ENCODE measurements around the gene NAV3.

NAV3 gene

DNA sequence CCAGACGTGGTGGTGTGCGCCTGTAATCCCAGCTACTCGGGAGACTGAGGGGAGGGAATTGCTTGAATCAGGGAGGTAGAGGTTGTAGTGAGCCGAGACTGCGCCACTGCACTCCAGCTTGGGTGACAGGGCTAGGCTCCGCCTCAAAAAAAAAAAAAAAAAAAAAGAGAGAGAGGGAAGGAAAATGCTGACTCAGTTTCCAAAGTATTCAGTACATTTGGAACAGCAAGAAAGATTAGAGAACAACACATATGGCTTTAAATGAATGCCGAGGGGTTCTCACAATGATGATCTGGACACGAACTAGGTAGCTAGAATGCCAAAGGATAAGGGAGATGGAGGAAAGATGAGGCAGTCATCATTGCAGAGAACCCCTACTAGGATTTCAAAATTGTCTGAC, 97.4 kb downstream of the NAV3 start:
- no peak for DNase-seq

DNA sequence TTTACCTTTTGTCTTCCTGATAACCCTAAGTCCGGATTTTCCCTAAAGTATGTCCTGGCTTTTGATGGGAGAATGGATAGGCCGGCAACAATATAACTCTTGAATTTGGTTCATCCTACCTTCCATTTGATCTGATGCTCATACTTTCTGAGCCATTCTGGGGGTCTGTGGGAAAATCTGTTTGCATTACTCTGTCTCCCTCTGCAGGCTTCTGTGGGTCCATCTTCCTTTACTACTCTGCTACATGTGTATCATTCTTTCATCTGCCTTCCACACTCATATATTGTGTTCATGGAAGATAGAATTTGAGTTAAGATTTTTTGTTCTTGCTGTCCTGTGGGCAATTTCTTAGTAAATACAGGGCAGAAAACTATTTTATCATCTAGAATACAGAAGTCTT, 101.5 kb downstream of the NAV3 start:
- DNase-seq: no peak

DNA sequence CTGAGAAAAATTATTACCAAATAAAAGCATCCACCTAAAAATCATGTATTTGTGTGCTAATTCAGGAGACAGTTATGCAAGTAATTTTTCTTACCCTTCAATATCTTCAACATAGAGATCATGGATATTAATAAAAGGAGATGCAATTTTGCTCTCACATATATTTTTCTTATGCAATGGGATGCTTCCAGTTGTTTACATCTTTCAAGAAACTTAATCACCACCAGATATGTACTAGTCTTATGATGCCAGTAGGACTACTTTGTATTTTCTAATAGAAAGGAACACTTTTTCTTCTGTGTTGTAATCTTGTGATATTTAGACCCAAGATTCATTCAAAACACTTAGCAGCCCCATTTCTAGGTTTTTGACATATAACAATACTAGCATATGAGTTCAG, 107.6 kb downstream of the NAV3 start:
- DNase-seq: no peak

DNA sequence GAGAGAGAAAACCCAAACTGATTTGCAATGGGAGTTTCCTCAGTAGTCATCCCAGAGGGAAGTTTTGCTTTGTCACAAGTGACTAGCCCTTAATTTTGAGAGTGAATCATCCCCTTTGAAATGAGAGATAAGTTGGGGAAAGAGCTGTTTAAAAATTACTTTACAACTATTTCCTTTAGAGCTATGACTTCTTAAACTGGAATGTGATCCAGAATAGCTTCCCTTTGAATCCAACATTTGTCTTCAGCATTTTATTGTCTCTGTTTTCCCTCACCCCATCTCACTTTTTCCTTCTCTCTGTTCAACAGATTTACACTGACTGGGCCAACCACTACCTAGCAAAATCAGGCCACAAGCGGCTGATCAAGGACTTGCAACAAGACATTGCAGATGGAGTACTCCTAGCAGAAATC, 109.3 kb downstream of the NAV3 start:
- DNase-seq: no peak

DNA sequence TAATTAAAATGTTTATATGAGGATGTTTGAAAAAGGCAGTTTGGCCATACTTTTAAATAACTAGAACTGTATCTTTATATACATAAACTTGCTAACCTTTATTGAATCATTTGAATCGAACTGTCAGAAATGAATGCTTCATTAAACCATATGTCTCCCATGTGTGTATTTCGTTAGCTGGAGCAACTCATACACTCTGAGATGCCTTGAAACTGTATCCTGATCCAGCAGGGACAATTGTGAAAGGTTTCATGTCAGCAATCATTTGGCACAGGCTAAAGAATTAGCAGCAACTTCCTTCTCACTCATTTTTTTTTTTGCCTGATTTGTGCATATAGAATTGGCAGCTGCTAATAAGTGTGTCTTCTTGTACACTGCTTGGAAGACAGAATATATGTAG, 109.9 kb downstream of the NAV3 start:
- no peak for DNase-seq

DNA sequence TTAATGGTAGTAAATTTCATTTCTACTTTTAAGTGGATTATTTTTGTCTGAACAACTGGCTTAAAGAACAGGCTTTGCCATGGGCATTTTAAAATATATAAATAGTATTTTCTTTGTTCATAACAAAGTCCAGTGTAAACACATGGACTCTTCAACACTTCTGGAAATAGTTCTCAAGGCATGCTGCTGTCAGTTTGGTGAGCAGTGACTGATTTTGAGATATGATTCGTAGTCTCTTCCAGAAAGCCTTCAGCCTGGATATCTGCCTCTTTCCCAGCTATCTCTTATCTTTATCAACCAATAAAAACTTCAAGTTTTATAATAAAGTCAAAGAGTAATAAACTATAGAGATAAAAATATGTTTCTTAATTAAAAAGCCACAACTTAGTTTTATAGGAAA, 110.7 kb downstream of the NAV3 start:
- DNase-seq: no peak

DNA sequence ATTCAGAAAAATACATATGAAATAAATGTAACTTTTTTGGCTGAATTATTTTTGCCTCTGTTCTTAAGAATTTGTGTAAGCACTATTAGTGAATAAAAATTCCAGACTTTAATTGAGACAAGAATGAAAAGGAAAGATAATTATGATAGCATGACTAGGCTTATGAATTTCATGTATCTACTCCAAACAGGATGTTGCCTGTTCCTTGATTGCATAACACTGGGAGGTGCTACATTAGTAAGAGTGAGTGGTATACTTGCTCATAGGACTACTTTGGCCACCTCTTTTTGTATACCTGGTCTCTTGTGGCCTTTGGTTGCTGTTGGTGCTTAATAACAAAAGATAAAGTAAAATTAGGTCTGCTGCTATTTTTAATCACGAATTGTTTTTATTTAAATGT, 112.8 kb downstream of the NAV3 start:
- DNase-seq: no peak

DNA sequence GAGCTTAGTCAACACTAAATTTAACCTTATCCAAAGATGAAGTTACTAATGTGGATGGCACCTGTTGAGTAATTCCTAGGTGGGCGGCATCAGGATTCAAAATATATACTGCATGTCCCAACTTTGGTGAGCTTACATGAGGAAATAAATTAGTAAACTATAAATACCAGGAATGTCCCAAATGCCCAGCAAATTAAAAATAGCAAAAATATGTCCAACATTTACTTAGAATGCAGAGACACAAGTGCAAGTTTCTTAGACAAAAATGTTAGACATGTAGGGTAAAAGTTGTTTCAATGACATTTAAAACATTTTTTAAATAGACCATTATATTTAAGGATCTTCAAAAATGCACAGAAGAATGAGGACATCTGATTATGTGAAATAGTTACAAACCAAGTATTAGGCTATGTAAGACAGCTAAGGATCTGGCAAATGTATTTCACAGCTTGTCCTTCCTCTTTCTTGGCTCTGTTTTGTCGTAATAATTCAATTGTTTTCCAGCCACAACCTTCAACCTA, 115.9 kb downstream of the NAV3 start:
- no peak for DNase-seq

DNA sequence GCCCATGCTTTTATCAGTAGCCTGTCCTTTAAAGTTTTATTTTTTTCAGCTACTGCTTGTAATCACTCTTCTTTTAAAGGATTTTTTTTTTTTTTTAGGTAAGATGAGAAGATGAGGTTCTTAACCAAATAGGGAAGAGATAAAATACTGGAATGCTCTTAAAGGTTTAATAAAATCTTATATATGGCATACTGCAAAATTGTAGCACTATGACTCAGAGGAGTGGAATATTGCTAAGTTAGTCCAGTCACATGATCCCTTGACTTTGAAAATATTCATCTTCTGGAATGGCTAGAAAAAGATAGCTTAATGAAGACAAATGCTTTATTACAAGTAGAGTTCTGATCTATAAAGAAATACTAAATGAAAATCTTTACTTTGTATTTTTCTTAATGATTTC, 116.6 kb downstream of the NAV3 start:
- DNase-seq: no peak

DNA sequence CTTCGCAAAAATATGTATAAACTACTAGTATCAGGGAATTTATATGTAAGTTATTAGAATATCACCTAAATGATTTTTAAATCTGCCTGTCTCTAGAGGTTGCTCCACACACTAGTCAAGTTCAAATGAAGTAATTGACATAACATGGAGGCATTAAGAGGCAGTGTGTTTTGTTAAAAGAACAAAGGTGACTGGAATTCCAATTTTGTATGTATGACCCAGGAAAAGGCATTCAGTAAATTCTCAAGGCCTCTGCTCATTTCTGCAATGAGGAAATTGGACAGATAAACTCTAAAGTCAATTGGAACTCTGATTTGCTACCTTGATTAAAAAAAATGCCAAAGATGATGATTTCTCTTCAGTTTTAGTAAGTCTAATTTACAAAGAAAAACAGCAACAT, 117.1 kb downstream of the NAV3 start:
- no peak for DNase-seq

DNA sequence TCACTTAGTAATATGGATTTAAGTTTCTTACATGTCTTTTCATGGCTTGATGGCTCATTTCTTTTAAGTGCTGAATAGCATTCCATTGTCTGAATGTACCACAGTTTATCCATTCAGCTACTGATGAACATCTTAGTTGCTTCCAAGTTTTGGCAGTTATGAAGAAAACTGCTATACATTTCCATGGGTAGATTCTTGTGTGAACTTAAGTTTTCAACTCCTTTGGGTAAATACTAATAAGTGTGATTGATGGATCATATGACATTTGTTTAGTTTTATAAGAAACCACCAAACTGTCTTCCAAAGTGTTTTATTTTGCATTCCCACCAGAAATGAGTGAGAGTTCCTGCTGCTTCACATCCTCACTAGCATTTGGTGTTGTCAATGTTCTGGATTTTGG, 119.2 kb downstream of the NAV3 start:
- DNase-seq: no peak

DNA sequence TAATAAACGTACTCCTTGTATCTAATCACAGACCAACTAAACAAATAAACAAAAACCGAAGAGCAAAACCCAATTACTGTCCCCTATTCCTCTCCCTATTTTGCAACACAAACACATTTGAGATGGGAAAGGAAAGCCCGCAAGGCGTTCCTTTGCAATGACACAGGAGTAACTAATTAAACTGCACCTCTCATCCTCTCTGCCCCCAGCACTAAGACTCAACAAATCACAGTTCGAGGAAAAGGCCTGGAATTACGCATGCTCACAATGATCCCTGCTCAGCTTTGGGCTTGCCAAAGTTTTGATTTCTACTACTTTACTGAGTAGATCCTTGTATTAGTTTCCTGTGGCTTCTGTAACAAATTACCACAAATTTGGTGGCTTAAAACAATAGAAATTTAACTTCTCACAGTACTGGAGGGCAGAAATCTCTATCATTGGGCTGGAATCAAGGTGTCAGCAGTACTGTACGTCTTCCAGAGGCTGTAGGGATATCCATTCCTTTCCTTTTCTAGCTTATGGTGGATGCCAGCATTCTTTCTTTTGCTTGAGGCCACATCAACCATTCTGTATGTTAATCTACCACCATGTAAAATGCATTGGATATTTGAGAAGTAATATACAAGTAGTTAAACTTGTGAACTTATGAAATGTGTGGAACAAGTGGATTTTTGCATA, 123.0 kb downstream of the NAV3 start:
- DNase-seq: no peak

DNA sequence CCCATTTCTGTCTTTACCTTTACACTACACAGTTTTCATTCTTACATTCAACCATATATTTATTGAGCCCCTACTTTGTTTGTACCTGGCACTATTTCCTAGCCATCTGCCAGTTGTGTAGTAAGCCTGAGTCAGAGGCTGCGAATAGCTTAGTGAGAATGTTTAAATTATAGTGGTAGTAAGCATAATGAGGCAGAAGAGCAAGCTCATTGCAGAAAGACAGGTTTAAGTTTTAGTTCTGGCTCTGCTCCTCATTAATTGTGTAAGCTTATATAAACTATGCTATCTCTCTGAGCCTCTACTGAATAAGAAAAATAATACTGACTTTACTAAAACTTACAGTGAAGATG, 123.5 kb downstream of the NAV3 start:
- DNase-seq: no peak

DNA sequence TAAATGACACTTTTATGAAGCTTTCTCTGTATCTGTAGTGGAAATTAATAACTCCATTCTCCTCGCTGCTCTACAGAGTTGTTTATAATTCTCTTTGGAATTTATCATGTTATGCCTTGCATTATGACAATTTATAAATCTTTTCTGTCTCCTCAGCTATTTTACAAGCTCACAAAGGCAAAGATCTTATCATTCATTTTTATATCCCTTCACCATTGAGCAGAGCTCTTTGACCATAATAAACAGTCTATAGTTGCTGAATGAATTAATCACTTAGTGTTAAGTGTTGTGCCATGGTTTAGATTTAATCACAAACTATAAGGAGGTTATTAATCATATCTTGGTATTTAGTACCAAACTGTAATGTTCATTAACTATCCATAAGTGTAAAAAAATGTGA, 126.4 kb downstream of the NAV3 start:
- no peak for DNase-seq

DNA sequence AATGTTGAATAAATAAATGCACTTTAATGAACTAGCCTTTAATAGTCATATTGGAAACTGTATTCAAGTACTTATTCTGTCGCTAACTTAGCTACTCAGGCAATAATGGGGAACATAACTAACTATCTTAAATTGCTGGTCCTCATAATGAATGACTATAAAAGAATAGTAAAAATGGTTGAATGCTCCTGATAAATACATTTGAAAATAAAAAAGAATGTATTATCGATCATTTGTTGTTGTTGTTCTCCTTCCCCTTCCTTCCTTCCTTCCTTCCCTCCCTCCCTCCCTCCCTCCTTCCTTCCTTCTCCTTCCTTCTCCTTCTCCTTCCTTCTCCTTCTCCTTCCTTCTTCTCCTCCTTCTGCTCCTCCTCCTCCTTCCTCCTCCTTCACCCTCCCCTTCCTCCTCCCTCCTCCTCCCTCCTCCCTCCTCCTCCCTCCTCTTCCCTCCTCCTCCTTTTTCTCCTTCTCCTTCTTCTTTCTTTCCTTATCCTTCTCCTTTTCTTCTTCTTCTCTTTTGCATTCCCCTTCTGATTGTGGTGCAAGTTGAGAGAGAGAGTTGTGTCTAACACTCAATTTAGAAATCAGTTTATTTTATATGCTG, 133.0 kb downstream of the NAV3 start:
- DNase-seq: no peak

DNA sequence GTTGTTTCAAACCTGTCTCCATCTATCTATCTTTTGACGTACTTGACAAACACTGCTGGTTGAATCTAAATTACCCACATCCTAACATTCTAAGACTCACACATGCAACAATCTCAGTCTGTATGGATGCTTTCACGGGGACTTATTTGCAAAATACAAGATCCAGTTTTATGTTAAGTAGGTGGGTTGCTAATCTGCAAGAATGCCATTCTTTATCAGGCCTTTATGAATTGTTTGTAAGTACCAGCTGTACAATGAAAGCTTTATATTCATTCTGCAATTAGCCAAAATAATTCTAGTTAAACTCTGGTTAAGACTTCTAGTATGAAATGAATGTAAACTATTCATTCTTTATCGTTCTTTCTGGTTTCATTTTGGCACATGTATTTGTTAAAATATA, 135.1 kb downstream of the NAV3 start:
- DNase-seq: no peak

DNA sequence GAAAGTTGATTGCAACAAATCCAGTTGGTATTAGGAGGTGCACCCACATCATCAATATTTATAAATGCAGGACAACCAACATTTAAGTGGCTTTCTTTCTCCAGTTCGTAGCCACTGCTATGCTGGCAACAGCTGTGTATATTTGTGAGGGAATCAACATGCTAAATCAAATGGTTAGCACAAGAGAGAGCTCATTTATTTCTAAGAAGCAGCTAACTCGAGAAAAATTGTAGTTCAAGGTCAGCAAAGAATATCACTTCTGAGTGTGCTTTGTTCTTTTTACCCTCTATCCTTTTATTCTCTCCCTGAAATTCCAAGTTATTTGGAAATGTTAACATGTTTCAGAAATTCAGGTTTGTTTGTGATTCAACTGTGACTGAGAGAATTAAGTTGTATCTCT, 137.3 kb downstream of the NAV3 start:
- no peak for DNase-seq

DNA sequence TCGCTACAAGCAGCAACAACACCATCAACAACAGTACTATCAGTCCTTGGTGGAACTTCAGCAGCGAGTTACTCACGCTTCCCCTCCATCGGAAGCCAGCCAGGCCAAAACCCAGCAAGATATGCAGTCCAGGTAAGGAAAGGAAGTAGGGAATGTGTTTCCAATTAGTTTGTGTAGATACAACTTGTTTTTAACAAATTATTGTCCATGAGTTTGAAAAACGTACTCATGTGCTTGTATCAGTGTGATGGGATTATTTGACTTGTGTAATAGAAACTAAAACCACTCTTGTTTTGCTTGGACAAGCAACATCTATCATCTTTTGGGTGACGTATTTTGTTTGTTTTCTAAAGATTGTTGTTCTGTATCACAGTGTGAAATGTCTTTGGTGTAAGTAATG, 137.9 kb downstream of the NAV3 start:
- no peak for DNase-seq

DNA sequence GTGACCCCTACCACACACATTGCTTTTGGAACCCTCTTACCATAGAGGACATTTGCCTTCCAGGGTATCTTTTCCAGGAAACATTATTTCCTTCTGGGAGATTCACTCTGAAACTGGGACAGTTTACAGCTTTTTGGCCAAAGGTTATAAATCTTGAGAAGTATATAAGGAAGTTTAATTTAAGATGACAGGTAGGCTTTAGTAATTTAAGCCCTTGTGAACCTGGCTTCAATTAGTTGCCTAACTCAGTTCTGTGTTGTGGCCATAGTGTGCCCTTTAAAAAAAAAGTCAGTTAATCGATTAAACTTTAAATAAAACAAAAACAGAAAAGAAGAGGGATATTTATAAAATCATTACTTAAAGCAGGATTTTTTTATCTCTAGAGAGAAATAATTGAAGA, 142.9 kb downstream of the NAV3 start:
- no peak for DNase-seq

DNA sequence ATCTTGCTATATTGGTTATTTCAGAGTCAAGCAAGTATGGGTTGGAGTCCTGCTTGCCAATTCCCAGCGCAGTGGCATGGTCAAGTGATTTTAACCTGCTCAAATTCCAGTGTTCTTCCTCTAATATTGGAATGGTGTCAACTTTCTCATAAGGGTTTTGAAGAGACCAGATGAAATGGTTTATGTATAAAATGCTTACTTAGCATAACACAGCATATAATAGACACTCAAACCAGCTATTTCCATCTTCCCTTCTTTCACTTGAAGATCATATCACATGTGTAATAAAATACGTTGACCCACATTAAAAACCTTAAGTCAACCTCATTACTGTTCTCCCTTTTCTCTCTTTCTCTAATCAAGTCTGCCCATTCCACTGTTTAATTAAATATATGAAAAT, 144.0 kb downstream of the NAV3 start:
- DNase-seq: no peak

DNA sequence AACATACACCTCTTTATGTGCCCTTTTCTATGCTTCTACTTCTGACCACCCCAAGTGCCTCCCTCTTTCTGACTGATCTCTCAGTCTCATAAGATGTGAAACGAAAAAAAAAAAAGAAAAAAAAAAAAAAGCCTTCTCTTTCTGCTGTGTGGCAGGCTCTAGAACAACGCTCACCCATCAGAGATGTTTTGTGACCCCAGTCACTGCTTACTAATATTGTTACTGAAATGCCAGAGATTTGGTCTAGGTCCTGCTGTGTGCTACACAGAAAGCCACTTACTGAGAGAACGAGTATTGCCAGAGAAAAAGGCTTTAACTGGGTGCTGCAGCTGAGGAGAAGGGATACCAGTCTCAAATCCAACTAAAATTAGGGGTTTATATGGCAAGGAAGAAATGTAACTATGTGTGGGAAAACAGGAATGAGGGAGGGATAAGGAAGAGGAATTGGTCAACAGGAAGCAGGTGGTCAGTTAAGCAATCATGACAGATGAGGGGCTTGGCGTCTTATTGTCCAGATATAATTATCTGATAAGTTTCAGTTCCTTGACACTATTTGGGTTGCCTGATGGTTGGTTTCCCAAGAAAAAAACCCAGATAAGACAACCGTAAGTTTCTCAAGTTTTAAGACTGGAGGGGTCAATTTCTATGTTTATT, 149.0 kb downstream of the NAV3 start:
- no peak for DNase-seq

DNA sequence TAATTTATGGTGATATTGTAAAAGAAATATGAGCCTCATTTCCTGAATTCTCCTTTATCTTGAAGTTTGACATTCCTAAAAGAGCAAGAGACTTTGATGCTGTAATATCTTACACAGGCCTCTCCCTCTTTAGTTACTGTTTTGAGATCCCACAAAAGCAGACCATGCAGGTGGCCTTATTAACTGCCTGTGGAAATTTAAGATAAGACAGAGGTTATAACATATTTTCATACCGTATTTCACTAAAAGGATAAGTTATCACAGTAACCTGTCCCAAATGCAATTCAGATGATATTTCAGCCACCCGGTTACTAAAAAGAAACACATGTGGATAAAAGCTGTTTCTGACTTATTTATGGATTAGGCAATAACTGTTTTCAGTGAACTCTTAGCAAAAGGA, 150.1 kb downstream of the NAV3 start:
- no peak for DNase-seq

DNA sequence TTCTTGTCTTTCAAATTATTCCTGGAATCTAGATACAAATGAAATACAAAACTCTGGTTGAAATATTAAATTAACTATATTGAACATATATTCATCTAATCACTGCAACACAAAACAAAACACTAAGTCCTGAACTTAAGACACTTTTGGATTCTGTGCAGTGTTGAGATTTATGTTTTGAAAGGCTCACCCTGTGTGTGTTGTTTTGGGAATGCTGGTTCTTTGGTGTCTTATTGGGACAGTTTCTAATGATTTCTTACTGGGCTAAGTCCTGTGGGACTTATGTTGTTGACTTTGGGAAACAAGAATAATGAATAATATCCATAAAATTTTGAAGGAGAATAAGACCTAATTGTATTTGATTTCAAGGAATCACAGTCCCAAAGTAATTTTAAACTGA, 153.2 kb downstream of the NAV3 start:
- DNase-seq: no peak

DNA sequence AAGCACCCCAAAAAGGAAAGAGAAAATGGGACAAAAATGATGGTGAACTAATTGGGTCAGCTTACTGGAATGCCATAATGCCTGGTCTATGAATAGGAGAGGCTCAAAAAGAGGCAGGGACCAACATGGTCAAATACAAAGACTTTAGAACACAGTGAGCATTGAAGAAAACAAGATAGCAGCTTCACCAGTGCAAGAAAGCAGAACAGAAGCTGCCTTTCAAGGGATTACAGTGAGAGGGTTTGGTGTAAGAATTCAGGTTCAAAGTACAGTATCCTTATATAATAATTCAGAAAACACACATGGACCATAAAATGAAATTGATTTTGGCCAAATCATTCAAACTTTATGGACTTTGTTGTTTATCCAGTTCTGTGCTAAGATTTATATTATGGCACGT, 162.1 kb downstream of the NAV3 start:
- DNase-seq: no peak

DNA sequence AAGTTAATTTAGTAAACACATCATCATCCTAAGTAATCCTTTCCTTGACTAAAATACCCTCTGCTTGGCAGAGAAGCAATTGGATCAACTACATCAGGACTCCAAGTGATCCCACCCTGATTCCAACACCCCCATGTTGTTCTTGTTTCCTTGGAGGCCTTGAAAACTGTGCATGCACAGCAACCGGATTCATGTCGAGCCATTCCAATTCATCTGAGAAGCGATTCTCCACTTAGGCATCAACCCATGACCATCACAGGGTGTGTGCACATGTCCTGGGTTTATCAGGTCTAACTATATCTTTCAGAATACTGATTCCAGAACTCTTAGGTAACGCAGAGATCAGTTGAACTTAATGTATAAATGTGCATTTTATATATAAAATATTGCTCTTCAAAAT, 163.0 kb downstream of the NAV3 start:
- no peak for DNase-seq

Measured in DMS 273 treated with DMSO at 0.1 percent for 48 hours (cell line).